Activated naive CD8-positive, alpha-beta T cell treated with anti-CD3 and anti-CD28 coated beads, Interleukin-2, amount 50 U/mL, for 24 hours (primary cell): ENCODE data around the gene UBE2E2.
"Not testable (repeated sequence)": the region's sequence is repeated elsewhere in the genome, so short reads cannot be mapped to it uniquely, and the experiment has no call there.

Source experiments
- ATAC-seq: fragments of 150-1000 bp; cut with Tn5 transposase; one replicate; pipeline ENCODE4 v1.10.0; 2021
- DNase-seq: peaks from one replicate; pipeline ENCODE4 v3.0.0; 2021
- H3K27ac Mint-ChIP-seq: one replicate; pipeline ENCODE4 v1.8.0; 2021; ENCODE audit warnings: mild to moderate bottlenecking, mixed read lengths
- H3K27me3 Mint-ChIP-seq: one replicate; pipeline ENCODE4 v1.8.0; 2021; ENCODE audit warnings: mixed read lengths
- H3K36me3 Mint-ChIP-seq: one replicate; pipeline ENCODE4 v1.8.0; 2021; ENCODE audit warnings: low read depth, mixed read lengths
- H3K4me1 Mint-ChIP-seq: one replicate; pipeline ENCODE4 v1.8.0; 2021; ENCODE audit warnings: mixed read lengths
- H3K4me3 Mint-ChIP-seq: one replicate; pipeline ENCODE4 v1.8.0; 2021; ENCODE audit warnings: mild to moderate bottlenecking, moderate library complexity, mixed read lengths
- H3K9me3 Mint-ChIP-seq: one replicate; pipeline ENCODE4 v1.8.0; 2021; ENCODE audit warnings: mixed read lengths

UBE2E2 gene

GRCh38 chr3:23331141-23331935 lies 128.2 kb downstream of the UBE2E2 start:
- Mint-ChIP-seq H3K27me3 (no peaks in the 10 kb centered on the region), H3K9me3 (no peaks in the 10 kb centered on the region), H3K4me1 (peaks cover 13% of the 10 kb centered on the region), H3K27ac (no peak overlapping the region), H3K36me3 (no peaks in the 10 kb centered on the region), H3K4me3 (no peak overlapping the region)
- no peak for DNase-seq
- ATAC-seq, result no peak

- H3K4me1 Mint-ChIP-seq, result peaks cover 7% of the 10 kb centered on the region
- no peak overlapping the region for H3K4me3 Mint-ChIP-seq
- DNase-seq (no peak), ATAC-seq (no peak)
- no peak overlapping the region for H3K27ac Mint-ChIP-seq
- H3K27me3 Mint-ChIP-seq, result no peaks in the 10 kb centered on the region
- no peaks in the 10 kb centered on the region for H3K9me3 Mint-ChIP-seq
- no peaks in the 10 kb centered on the region for H3K36me3 Mint-ChIP-seq
Measured at GRCh38 chr3:23333633-23334032, 130.5 kb downstream of the UBE2E2 start.

- H3K4me3 Mint-ChIP-seq, H3K36me3 Mint-ChIP-seq, H3K27ac Mint-ChIP-seq, H3K27me3 Mint-ChIP-seq, H3K9me3 Mint-ChIP-seq, ATAC-seq, DNase-seq: not testable (repeated sequence)
- H3K4me1 Mint-ChIP-seq, result peaks cover 21% of the 10 kb centered on the region
Measured at GRCh38 chr3:23336853-23337252, 133.7 kb downstream of the UBE2E2 start.

GRCh38 chr3:23341147-23341838 lies 138.2 kb downstream of the UBE2E2 start:
- H3K4me3 Mint-ChIP-seq, result no peak overlapping the region
- no peaks in the 10 kb centered on the region for H3K27me3 Mint-ChIP-seq
- H3K27ac Mint-ChIP-seq, result no peak overlapping the region
- H3K36me3 Mint-ChIP-seq, result no peaks in the 10 kb centered on the region
- peaks cover 21% of the 10 kb centered on the region for H3K4me1 Mint-ChIP-seq
- no peaks in the 10 kb centered on the region for H3K9me3 Mint-ChIP-seq
- DNase-seq (no peak), ATAC-seq (no peak)

GRCh38 chr3:23342343-23342742 lies 139.2 kb downstream of the UBE2E2 start:
- H3K27ac Mint-ChIP-seq, result no peak overlapping the region
- H3K4me3 Mint-ChIP-seq, result no peak overlapping the region
- peaks cover 21% of the 10 kb centered on the region for H3K4me1 Mint-ChIP-seq
- ATAC-seq (no peak), DNase-seq (no peak)
- peaks cover 4% of the 10 kb centered on the region for H3K9me3 Mint-ChIP-seq
- H3K36me3 Mint-ChIP-seq, result peaks cover 2% of the 10 kb centered on the region
- H3K27me3 Mint-ChIP-seq, result no peaks in the 10 kb centered on the region

GRCh38 chr3:23343509-23343908 lies 140.4 kb downstream of the UBE2E2 start:
- Mint-ChIP-seq H3K4me1 (peaks cover 17% of the 10 kb centered on the region), H3K27me3 (no peaks in the 10 kb centered on the region), H3K36me3 (peaks cover 2% of the 10 kb centered on the region), H3K9me3 (peaks cover 4% of the 10 kb centered on the region), H3K4me3 (no peak overlapping the region), H3K27ac (no peak overlapping the region)
- no peak for ATAC-seq
- no peak for DNase-seq

GRCh38 chr3:23344886-23345285 lies 141.8 kb downstream of the UBE2E2 start:
- no peak for ATAC-seq

GRCh38 chr3:23349444-23349843 lies 146.3 kb downstream of the UBE2E2 start:
- H3K36me3 Mint-ChIP-seq, H3K4me3 Mint-ChIP-seq, H3K27ac Mint-ChIP-seq, H3K27me3 Mint-ChIP-seq, H3K4me1 Mint-ChIP-seq, DNase-seq, H3K9me3 Mint-ChIP-seq, ATAC-seq: not testable (repeated sequence)

More at GRCh38 chr3:23344886-23345285, 141.8 kb downstream of the UBE2E2 start:
- peaks cover 4% of the 10 kb centered on the region for H3K9me3 Mint-ChIP-seq
- no peak overlapping the region for H3K4me3 Mint-ChIP-seq
- H3K27ac Mint-ChIP-seq, result no peak overlapping the region
- H3K4me1 Mint-ChIP-seq, result peaks cover 15% of the 10 kb centered on the region
- no peak for DNase-seq
- H3K36me3 Mint-ChIP-seq, result peaks cover 2% of the 10 kb centered on the region
- H3K27me3 Mint-ChIP-seq, result no peaks in the 10 kb centered on the region

GRCh38 chr3:23356169-23356568 lies 153.0 kb downstream of the UBE2E2 start:
- peaks cover 2% of the 10 kb centered on the region for H3K36me3 Mint-ChIP-seq
- no peak overlapping the region for H3K4me3 Mint-ChIP-seq
- H3K27ac Mint-ChIP-seq, result no peak overlapping the region
- ATAC-seq (no peak), DNase-seq (no peak)
- no peaks in the 10 kb centered on the region for H3K27me3 Mint-ChIP-seq
- H3K9me3 Mint-ChIP-seq, result peaks cover 2% of the 10 kb centered on the region
- H3K4me1 Mint-ChIP-seq, result no peaks in the 10 kb centered on the region

- no peak for ATAC-seq
- no peak overlapping the region for H3K4me3 Mint-ChIP-seq
- DNase-seq, result no peak
- peaks cover 3% of the 10 kb centered on the region for H3K9me3 Mint-ChIP-seq
- no peaks in the 10 kb centered on the region for H3K4me1 Mint-ChIP-seq
- H3K36me3 Mint-ChIP-seq, result peaks cover 2% of the 10 kb centered on the region
- H3K27ac Mint-ChIP-seq, result no peak overlapping the region
- H3K27me3 Mint-ChIP-seq, result no peaks in the 10 kb centered on the region
Measured at GRCh38 chr3:23356923-23357322, 153.8 kb downstream of the UBE2E2 start.

- Mint-ChIP-seq H3K36me3 (peaks cover 6% of the 10 kb centered on the region), H3K27me3 (no peaks in the 10 kb centered on the region), H3K9me3 (peaks cover 15% of the 10 kb centered on the region), H3K27ac (no peak overlapping the region), H3K4me3 (no peak overlapping the region), H3K4me1 (no peaks in the 10 kb centered on the region)
- ATAC-seq (no peak), DNase-seq (no peak)
Measured at GRCh38 chr3:23359116-23359515, 156.0 kb downstream of the UBE2E2 start.

GRCh38 chr3:23365066-23365465 lies 161.9 kb downstream of the UBE2E2 start:
- H3K27me3 Mint-ChIP-seq, result no peaks in the 10 kb centered on the region
- H3K27ac Mint-ChIP-seq, result no peak overlapping the region
- peaks cover 7% of the 10 kb centered on the region for H3K4me1 Mint-ChIP-seq
- H3K9me3 Mint-ChIP-seq, result peaks cover 28% of the 10 kb centered on the region
- peaks cover 9% of the 10 kb centered on the region for H3K36me3 Mint-ChIP-seq
- no peak for DNase-seq
- ATAC-seq, result no peak
- H3K4me3 Mint-ChIP-seq, result no peak overlapping the region

- Mint-ChIP-seq H3K4me1 (peaks cover 7% of the 10 kb centered on the region), H3K27me3 (no peaks in the 10 kb centered on the region), H3K36me3 (peaks cover 3% of the 10 kb centered on the region), H3K27ac (no peak overlapping the region), H3K4me3 (no peak overlapping the region), H3K9me3 (peaks cover 17% of the 10 kb centered on the region)
- ATAC-seq, result no peak
- DNase-seq, result no peak
Measured at GRCh38 chr3:23368731-23369130, 165.6 kb downstream of the UBE2E2 start.

GRCh38 chr3:23372285-23372684 lies 169.2 kb downstream of the UBE2E2 start:
- Mint-ChIP-seq H3K9me3 (peaks cover 3% of the 10 kb centered on the region), H3K27me3 (no peaks in the 10 kb centered on the region), H3K4me1 (peaks cover 2% of the 10 kb centered on the region), H3K4me3 (no peak overlapping the region), H3K36me3 (no peaks in the 10 kb centered on the region), H3K27ac (no peak overlapping the region)
- no peak for DNase-seq
- ATAC-seq, result no peak

- Mint-ChIP-seq H3K36me3 (no peaks in the 10 kb centered on the region), H3K27me3 (no peaks in the 10 kb centered on the region), H3K27ac (no peak overlapping the region), H3K9me3 (peaks cover 4% of the 10 kb centered on the region), H3K4me3 (no peak overlapping the region), H3K4me1 (peaks cover 7% of the 10 kb centered on the region)
- ATAC-seq, result no peak
- no peak for DNase-seq
Measured at GRCh38 chr3:23376516-23377248, 173.6 kb downstream of the UBE2E2 start.
